CD14-positive monocyte (primary cell): ENCODE measurements around the gene DNAH2. TPM values are rescaled to one million over a fixed set of nuclear protein-coding genes. Genes with fewer than 3 reads are reported as not detected.

Source experiments
- DNase-seq, 3 donors: peaks; one replicate each; pipeline ENCODE4 v3.0.0-alpha.2; 2011 to 2022
- H2AFZ ChIP-seq: 2 replicates; pipeline ENCODE4 v1.6.0; 2012; ENCODE audit warnings: mild to moderate bottlenecking, low read depth, low read length, inconsistent platforms; ENCODE audit not compliant: insufficient read depth, poor library complexity, severe bottlenecking
- H3K27ac ChIP-seq, 2 donors: 1 replicate in 1 of 2; 2 replicates in 1 of 2; pipeline ENCODE4 v1.5.1; 2012 to 2013; ENCODE audit warnings: low read length in 2 of 2, control low read depth in 1 of 2, inconsistent platforms in 1 of 2, low read depth in 1 of 2, mild to moderate bottlenecking in 1 of 2
- H3K27me3 ChIP-seq, 2 donors: one replicate each; pipeline versions ENCODE4 v1.6.0 to v1.6.1; 2011 to 2013; ENCODE audit warnings: low read length in 2 of 2; ENCODE audit not compliant: control insufficient read depth in 2 of 2, insufficient read depth in 2 of 2
- H3K36me3 ChIP-seq, 2 donors: replicated peaks in 1 of 2; 1 replicate in 1 of 2; 2 replicates in 1 of 2; pipeline versions ENCODE4 v1.5.1 to v1.6.1; 2012 to 2013; ENCODE audit warnings: low read length in 2 of 2, control low read depth in 1 of 2, inconsistent platforms in 1 of 2, mild to moderate bottlenecking in 1 of 2; ENCODE audit not compliant: insufficient read depth in 2 of 2, control insufficient read depth in 1 of 2
- H3K4me1 ChIP-seq, 2 donors: 1 replicate in 1 of 2; 2 replicates in 1 of 2; pipeline versions ENCODE4 v1.5.1 to v1.6.1; 2012 to 2013; ENCODE audit warnings: low read length in 2 of 2, control low read depth in 1 of 2, inconsistent platforms in 1 of 2, mild to moderate bottlenecking in 1 of 2, moderate library complexity in 1 of 2; ENCODE audit not compliant: insufficient read depth in 2 of 2, control insufficient read depth in 1 of 2
- H3K4me2 ChIP-seq: replicated peaks from 2 replicates; pipeline ENCODE3; 2012; ENCODE audit warnings: low read length, moderate library complexity, mild to moderate bottlenecking; ENCODE audit not compliant: poor library complexity, severe bottlenecking; ENCODE audit errors: extremely low read depth
- H3K4me3 ChIP-seq, 3 experiments: fragments of 200-600 bp in 1 of 3; sonication (generic) in 1 of 3; replicated peaks in 1 of 3; 1 replicate in 2 of 3; 2 replicates in 1 of 3; pipeline ENCODE4 v1.5.1; 2011 to 2013; ENCODE audit warnings: low read length in 3 of 3, mild to moderate bottlenecking in 3 of 3, control low read depth in 2 of 3, low read depth in 2 of 3, inconsistent platforms in 1 of 3, moderate library complexity in 1 of 3
- H3K79me2 ChIP-seq: 2 replicates; pipeline ENCODE4 v1.6.0; 2012; ENCODE audit warnings: mild to moderate bottlenecking, control low read depth, inconsistent platforms, low read length, moderate library complexity; ENCODE audit not compliant: insufficient read depth
- H3K9ac ChIP-seq: 2 replicates; pipeline ENCODE4 v1.6.0; 2017; ENCODE audit warnings: low read length, mild to moderate bottlenecking; ENCODE audit not compliant: insufficient read depth, poor library complexity, severe bottlenecking
- H3K9me3 ChIP-seq, 2 donors: replicated peaks in 1 of 2; 1 replicate in 1 of 2; 2 replicates in 1 of 2; pipeline versions ENCODE4 v1.5.1 to v1.6.1; 2012 to 2013; ENCODE audit warnings: low read length in 2 of 2, control low read depth in 1 of 2; ENCODE audit not compliant: control insufficient read depth in 1 of 2, insufficient read depth in 1 of 2
- H4K20me1 ChIP-seq: 2 replicates; pipeline ENCODE4 v1.6.0; 2012; ENCODE audit warnings: mild to moderate bottlenecking, low read length, control low read depth, moderate library complexity; ENCODE audit not compliant: insufficient read depth
- H3K27ac Mint-ChIP-seq, 7 donors: one replicate each; pipeline ENCODE4 v1.8.0; 2020; ENCODE audit warnings: mild to moderate bottlenecking in 7 of 7, mixed read lengths in 7 of 7, moderate library complexity in 6 of 7, inconsistent platforms in 2 of 7
- H3K27me3 Mint-ChIP-seq, 3 donors: one replicate each; pipeline ENCODE4 v1.8.0; 2021 to 2022; ENCODE audit warnings: low read depth in 3 of 3, mild to moderate bottlenecking in 3 of 3, mixed read lengths in 3 of 3, moderate library complexity in 3 of 3, inconsistent platforms in 1 of 3
- H3K36me3 Mint-ChIP-seq, 2 donors: one replicate each; pipeline ENCODE4 v1.8.0; 2020; ENCODE audit warnings: mixed read lengths in 2 of 2, inconsistent platforms in 1 of 2, mild to moderate bottlenecking in 1 of 2
- H3K4me1 Mint-ChIP-seq: one replicate; pipeline ENCODE4 v1.8.0; 2020; ENCODE audit warnings: mild to moderate bottlenecking, mixed read lengths
- H3K4me3 Mint-ChIP-seq, 2 donors: one replicate each; pipeline ENCODE4 v1.8.0; 2020; ENCODE audit warnings: mild to moderate bottlenecking in 2 of 2, mixed read lengths in 2 of 2, moderate library complexity in 1 of 2
- H3K9me3 Mint-ChIP-seq, 7 donors: one replicate each; pipeline ENCODE4 v1.8.0; 2020 to 2022; ENCODE audit warnings: mixed read lengths in 7 of 7, mild to moderate bottlenecking in 6 of 7, moderate library complexity in 6 of 7, inconsistent platforms in 2 of 7
- CTCF ChIP-seq: fragments of 200-600 bp; IDR thresholded peaks from one replicate; pipeline ENCODE4 v1.8.0; 2022; ENCODE audit warnings: antibody characterized with exemption, mild to moderate bottlenecking
- WGBS: methylation state at CpG from one replicate; pipeline ENCODE4 v1.1.5; 2013; ENCODE audit warnings: missing lambda C conversion rate; ENCODE audit not compliant: insufficient coverage; 5-methylcytosine and 5-hydroxymethylcytosine counted together
- intact Hi-C, 2 donors: fragments of 100-400 bp; cut with micrococcal nuclease; formaldehyde crosslinking; loops; one replicate each; pipeline versions ENCODE4 v1.15.0 to v1.15.1; 2023
- polyA plus RNA-seq, 3 donors: library from polyadenylated mRNA; depleted of rRNA in 1 of 3; unstranded in 2 of 3; stranded (reverse) in 1 of 3; fragments of 300-500 nt in 2 of 3; fragments of >200 nt in 1 of 3; fragmentation: Illumina TruSeq in 2 of 3; gene quantifications; 1 replicate in 2 of 3; 2 replicates in 1 of 3; pipeline ENCODE4 v1.2.3, GENCODE V29; 2012 to 2021

DNAH2 gene
- polyA plus RNA-seq, 3 donors = 0.03 to 0.15 TPM; not detected in 1

DNA sequence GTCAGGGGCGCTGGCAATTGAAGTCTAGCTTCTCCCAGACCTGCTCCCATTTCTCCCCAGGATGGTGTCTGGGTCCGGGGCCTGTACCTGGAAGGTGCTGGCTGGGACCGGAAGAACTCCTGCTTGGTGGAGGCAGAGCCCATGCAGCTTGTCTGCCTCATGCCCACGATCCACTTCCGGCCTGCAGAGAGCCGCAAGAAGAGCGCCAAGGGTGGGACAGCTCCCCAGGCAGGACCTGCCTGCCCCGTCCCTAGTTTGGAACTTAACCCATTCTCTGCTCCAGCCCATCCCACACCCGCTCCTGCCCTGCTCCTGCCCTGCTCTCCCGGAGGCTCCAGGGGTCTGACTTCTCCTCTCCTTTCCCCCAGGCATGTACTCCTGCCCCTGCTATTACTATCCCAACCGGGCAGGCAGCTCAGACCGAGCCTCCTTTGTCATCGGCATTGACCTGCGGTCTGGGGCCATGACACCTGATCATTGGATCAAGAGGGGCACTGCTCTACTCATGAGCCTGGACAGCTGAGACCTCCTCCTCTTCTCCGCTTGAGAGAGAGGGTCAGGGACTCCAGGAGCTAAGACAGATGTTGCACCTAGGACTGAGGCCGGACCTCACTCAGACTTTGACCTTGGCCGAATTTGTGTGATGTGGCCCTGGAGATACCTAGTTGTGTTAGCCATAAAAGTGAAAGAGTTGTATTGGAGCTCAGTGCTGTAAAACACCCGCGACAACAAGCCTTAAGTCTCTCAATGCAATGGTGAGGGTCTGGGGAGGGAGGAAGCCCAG, 115.7 kb downstream of the DNAH2 start:
- Mint-ChIP-seq H3K4me1 (peaks cover 29% of the 10 kb centered on the region), H3K27ac (peak overlapping the region; percentile 67 to 100 (median 85)), H3K9me3 (peaks cover 0 to 2% (median 0%) of the 10 kb centered on the region in 7 donors), H3K36me3 (no peaks in the 10 kb centered on the region), H3K4me3 (peak overlapping the region; percentile 73 to 82), H3K27me3 (peaks cover 10 to 12% (median 10%) of the 10 kb centered on the region in 3 donors)
- no peaks in the 10 kb centered on the region for H3K36me3 ChIP-seq
- H2AFZ ChIP-seq = peak overlapping the region; percentile 46
- intact Hi-C loops = loop anchor here in 1 of 2 donors (10.0 kb wide), 1 partner anchor 322 kb away; the partner anchor contains the start of gene PER1
- no peak for DNase-seq
- no peaks in the 10 kb centered on the region for H3K27me3 ChIP-seq
- H3K9me3 ChIP-seq = no peaks in the 10 kb centered on the region
- TF ChIP-seq CTCF = no peak
- H3K4me1 ChIP-seq = peaks cover 37 to 45% of the 10 kb centered on the region in 2 donors
- peak overlapping the region in 1 of 2 donors; percentile 98 for H3K27ac ChIP-seq
- H3K9ac ChIP-seq = peak overlapping the region; percentile 91
- 60% methylated on average over 18 of the region's 19 CpGs for WGBS
- peak overlapping the region in 2 of 3 experiments; percentile 72 to 92 for H3K4me3 ChIP-seq
- peaks cover 15% of the 10 kb centered on the region for H3K79me2 ChIP-seq
- no peaks in the 10 kb centered on the region for H4K20me1 ChIP-seq
- peak overlapping the region; percentile 95 for H3K4me2 ChIP-seq

- H3K27me3 ChIP-seq = no peaks in the 10 kb centered on the region
- H3K4me2 ChIP-seq = peak within 1 kb of the TSS; percentile 95
- peak; percentile 91 to 94 (median 93) for DNase-seq
- H4K20me1 ChIP-seq = no peaks in the 10 kb centered on the region
- H3K79me2 ChIP-seq = peaks cover 18% of the 10 kb centered on the region
- intact Hi-C loops = loop anchor here (1.0 to 10.0 kb wide), 4 partner anchors 10 to 321 kb away; partner anchors contain the start of genes NAA38 (in 1 of the 2) and PER1 (in 1 of the 2)
- H2AFZ ChIP-seq = peak within 1 kb of the TSS; percentile 46
- WGBS = 1% methylated on average over 29 of the region's 49 CpGs
- H3K27ac Mint-ChIP-seq = peak within 1 kb of the TSS; percentile 97 to 100 (median 98)
- peak within 1 kb of the TSS; percentile 93 to 98 for H3K27ac ChIP-seq
- H3K9ac ChIP-seq = peak within 1 kb of the TSS; percentile 91
- H3K4me1 ChIP-seq = peaks cover 43 to 52% of the 10 kb centered on the region in 2 donors
- H3K4me1 Mint-ChIP-seq = peaks cover 36% of the 10 kb centered on the region
- H3K9me3 ChIP-seq = no peaks in the 10 kb centered on the region
- TF ChIP-seq CTCF = no peak
- peaks cover 0 to 2% (median 0%) of the 10 kb centered on the region in 7 donors for H3K9me3 Mint-ChIP-seq
- peak within 1 kb of the TSS; percentile 40 to 92 (median 72) for H3K4me3 ChIP-seq
- no peaks in the 10 kb centered on the region for H3K36me3 ChIP-seq
- H3K27me3 Mint-ChIP-seq = peaks cover 10 to 12% (median 11%) of the 10 kb centered on the region in 3 donors
- no peaks in the 10 kb centered on the region for H3K36me3 Mint-ChIP-seq
- H3K4me3 Mint-ChIP-seq = peak within 1 kb of the TSS; percentile 91 to 92
Observed at GRCh38 chr17:7833795-7834541, 116.4 kb downstream of the DNAH2 start, which contains the start of gene KDM6B. Gene KDM6B, plus strand, starts transcription at chr17:7834217. Its CDS starts 11,338 bp downstream, at chr17:7845555.
